ENCODE data around the gene NGFR. TPM values are rescaled to one million over a fixed set of nuclear protein-coding genes. Genes with fewer than 3 reads are reported as not detected.

NGFR gene
- total and polyA plus RNA-seq, 3 donors from 2014 or later: 11.3 to 21.5 (median 20.6) TPM

DNA sequence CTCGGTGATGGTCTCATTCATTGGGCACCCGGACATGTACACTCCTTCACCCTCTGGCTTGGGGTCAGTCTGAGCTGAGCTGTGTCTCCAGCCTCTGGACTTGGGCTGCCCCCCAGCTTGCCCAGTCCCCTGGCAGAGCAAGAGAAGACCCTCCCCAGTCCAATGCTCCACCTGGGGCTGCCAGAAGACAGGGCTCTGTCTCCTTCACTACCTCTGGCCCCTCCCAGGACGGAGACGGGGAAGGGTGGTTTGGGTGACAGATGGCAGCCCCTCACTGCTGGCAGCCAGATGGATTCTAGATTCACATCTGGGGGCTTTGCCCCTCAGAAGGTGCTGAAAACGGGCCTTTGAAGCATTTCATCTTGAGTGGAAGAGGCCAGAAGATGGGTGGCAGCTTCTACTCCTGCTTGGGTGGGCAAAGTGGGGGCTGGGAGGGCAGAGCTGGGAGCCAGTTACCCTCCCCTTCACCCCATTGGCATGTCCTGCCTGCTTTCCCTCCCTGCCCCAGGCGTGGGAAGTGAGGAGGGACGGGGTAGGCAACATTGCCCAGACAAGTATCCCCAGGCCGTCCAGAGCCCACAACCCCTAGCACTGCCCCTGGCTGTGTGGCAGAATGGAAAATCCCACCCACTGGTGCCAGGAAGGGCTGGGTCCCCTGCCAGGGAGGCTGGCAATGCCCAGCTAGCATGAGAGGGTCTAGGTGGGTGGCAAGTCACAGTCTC is 13.9 kb downstream of the NGFR start:
- no peak for DNase-seq
- no peak overlapping the region for H3K4me3 ChIP-seq
- peaks cover 9% of the 10 kb centered on the region for H3K4me1 ChIP-seq
- no peaks in the 10 kb centered on the region for H3K27me3 ChIP-seq
- TF ChIP-seq, protein P1, sequence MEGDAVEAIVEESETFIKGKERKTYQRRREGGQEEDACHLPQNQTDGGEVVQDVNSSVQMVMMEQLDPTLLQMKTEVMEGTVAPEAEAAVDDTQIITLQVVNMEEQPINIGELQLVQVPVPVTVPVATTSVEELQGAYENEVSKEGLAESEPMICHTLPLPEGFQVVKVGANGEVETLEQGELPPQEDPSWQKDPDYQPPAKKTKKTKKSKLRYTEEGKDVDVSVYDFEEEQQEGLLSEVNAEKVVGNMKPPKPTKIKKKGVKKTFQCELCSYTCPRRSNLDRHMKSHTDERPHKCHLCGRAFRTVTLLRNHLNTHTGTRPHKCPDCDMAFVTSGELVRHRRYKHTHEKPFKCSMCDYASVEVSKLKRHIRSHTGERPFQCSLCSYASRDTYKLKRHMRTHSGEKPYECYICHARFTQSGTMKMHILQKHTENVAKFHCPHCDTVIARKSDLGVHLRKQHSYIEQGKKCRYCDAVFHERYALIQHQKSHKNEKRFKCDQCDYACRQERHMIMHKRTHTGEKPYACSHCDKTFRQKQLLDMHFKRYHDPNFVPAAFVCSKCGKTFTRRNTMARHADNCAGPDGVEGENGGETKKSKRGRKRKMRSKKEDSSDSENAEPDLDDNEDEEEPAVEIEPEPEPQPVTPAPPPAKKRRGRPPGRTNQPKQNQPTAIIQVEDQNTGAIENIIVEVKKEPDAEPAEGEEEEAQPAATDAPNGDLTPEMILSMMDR (IDR thresholded peaks at IDR 0.05): no peak
- TF ChIP-seq POLR2A (IDR thresholded peaks at IDR 0.05): no peak
- no peak overlapping the region for H3K27ac ChIP-seq
- H3K36me3 ChIP-seq (ENCODE audit: low read depth, missing control alignments): no peaks in the 10 kb centered on the region
- intact Hi-C loops (cut with DNase I; ENCODE audit: low total_unique reads): no loop called here
- WGBS, 2 donors: 89 to 91% methylated on average over 5 to 8 of the region's 8 CpGs
- H3K9me3 ChIP-seq: no peaks in the 10 kb centered on the region

DNA sequence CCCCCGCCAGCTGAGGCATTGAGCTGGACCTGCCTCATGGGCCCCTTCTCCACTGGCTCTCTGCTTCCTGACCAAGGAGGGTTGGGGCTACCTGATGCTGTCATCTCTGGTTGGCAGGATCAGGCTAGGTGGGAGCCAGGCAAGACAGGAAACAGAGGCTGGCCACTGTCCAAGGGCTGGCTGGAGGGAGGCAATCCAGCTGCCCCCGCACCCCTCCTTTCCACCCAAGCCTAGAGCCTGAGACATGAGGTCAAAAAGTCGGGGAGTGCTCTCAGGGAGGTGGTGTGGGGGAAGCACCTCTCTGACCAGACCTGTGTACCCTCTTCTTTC is 14.5 kb downstream of the NGFR start:
- no peak for DNase-seq
- H3K4me3 ChIP-seq: no peak overlapping the region
- intact Hi-C loops (cut with DNase I; ENCODE audit: low total_unique reads): no loop called here
- 40 to 83% methylated on average over 1 to 3 of the region's 3 CpGs for WGBS, 2 donors
- TF ChIP-seq, protein P1 (IDR thresholded peaks at IDR 0.05): no peak
- TF ChIP-seq POLR2A (IDR thresholded peaks at IDR 0.05): no peak
- H3K4me1 ChIP-seq: peaks cover 14% of the 10 kb centered on the region
- no peaks in the 10 kb centered on the region for H3K9me3 ChIP-seq
- no peak overlapping the region for H3K27ac ChIP-seq
- H3K27me3 ChIP-seq: no peaks in the 10 kb centered on the region
- H3K36me3 ChIP-seq (ENCODE audit: low read depth, missing control alignments): no peaks in the 10 kb centered on the region

DNA sequence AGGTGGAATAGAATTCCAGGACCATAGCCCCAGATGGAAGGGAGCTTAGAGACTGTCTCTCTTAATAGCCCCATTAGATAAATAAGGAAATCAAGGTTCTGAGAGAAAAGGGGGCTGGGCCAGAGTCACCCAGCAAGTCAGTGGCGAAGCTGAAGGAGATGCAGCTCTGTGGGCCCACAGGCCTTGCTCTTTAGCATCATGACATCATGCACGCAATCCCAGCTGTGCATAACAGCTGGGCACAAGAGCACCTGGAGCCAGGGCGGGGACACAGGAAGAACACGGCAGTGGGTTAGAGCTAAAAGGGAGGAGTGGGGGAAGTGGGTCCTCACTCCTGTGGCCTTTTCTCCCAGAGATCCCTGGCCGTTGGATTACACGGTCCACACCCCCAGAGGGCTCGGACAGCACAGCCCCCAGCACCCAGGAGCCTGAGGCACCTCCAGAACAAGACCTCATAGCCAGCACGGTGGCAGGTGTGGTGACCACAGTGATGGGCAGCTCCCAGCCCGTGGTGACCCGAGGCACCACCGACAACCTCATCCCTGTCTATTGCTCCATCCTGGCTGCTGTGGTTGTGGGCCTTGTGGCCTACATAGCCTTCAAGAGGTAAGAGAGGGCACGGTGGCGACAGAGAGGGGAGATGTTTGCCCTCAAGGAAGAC is 15.1 kb downstream of the NGFR start:
- TF ChIP-seq, protein P1 (IDR thresholded peaks at IDR 0.05): no peak
- no peak for TF ChIP-seq POLR2A (IDR thresholded peaks at IDR 0.05)
- 90 to 95% methylated on average over 9 to 13 of the region's 13 CpGs for WGBS, 2 donors
- Histone ChIP-seq H3K27me3 (no peaks in the 10 kb centered on the region), H3K4me3 (no peak overlapping the region), H3K36me3 (ENCODE audit: low read depth, missing control alignments) (no peaks in the 10 kb centered on the region), H3K9me3 (no peaks in the 10 kb centered on the region), H3K27ac (no peak overlapping the region), H3K4me1 (peaks cover 20% of the 10 kb centered on the region)
- no peak for DNase-seq
- intact Hi-C loops (cut with DNase I; ENCODE audit: low total_unique reads): no loop called here

DNA sequence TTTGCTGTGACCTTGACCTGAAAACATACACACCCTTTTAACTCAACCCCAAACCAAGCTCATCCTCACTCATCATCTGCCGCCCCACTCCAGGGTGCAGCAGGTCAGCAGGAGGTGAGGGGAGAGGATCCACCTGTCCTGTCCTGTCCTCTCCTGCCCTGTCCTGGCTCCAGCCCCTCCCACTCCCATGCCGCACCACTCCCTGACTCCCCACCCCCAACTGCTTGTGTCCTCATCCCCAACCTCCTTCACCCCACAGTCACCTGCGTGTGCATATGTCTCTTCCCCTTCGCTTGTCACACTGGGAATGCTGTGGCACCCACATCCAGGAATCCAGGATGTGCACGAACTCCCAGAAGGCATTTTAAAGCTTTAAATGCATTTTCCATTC is 15.6 kb downstream of the NGFR start:
- WGBS, 2 donors: 89 to 91% methylated on average over 5 of the region's 5 CpGs
- Histone ChIP-seq H3K9me3 (no peaks in the 10 kb centered on the region), H3K4me3 (no peak overlapping the region), H3K36me3 (ENCODE audit: low read depth, missing control alignments) (no peaks in the 10 kb centered on the region), H3K27me3 (no peaks in the 10 kb centered on the region), H3K4me1 (peaks cover 25% of the 10 kb centered on the region), H3K27ac (no peak overlapping the region)
- intact Hi-C loops (cut with DNase I; ENCODE audit: low total_unique reads): no loop called here
- TF ChIP-seq, protein P1 (IDR thresholded peaks at IDR 0.05): no peak
- DNase-seq: no peak

DNA sequence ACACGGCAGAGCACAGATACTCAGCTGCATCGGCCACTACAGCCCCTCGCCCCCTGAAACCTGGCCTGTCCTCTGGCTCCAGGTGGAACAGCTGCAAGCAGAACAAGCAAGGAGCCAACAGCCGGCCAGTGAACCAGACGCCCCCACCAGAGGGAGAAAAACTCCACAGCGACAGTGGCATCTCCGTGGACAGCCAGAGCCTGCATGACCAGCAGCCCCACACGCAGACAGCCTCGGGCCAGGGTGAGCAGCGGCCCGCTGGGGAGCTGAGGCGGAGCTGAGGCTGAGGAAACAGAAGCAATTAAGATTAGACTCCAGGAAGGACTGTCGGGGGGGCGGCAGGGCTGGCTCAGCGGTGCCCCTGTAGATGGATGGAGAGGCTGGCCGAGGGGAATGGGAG is 16.7 kb downstream of the NGFR start:
- no peak for TF ChIP-seq POLR2A (IDR thresholded peaks at IDR 0.05)
- TF ChIP-seq, protein P1 (IDR thresholded peaks at IDR 0.05): no peak
- H3K4me3 ChIP-seq: no peak overlapping the region
- no peak overlapping the region for H3K27ac ChIP-seq
- H3K4me1 ChIP-seq: peaks cover 31% of the 10 kb centered on the region
- H3K36me3 ChIP-seq (ENCODE audit: low read depth, missing control alignments): no peaks in the 10 kb centered on the region
- 77 to 92% methylated on average over 11 to 16 of the region's 16 CpGs for WGBS, 2 donors
- H3K9me3 ChIP-seq: no peaks in the 10 kb centered on the region
- intact Hi-C loops (cut with DNase I; ENCODE audit: low total_unique reads): no loop called here
- DNase-seq: no peak
- no peaks in the 10 kb centered on the region for H3K27me3 ChIP-seq

All from testis (tissue), 3 donors.